SK-N-SH treated with all-trans-retinoic acid at 6 μM for 48 hours (cell line): Measurements from ENCODE around the gene RBPMS2.

Experiments used
- ARNTL ChIP-seq: fragments of 450-650 bp; formaldehyde crosslinking; IDR thresholded peaks from 2 replicates; pipeline ENCODE4 v1.5.0; 2020; ENCODE audit warnings: low read depth, mild to moderate bottlenecking, moderate library complexity, borderline replicate concordance
- BACH2 ChIP-seq: fragments of 250-450 bp; sonication (Bioruptor Pico); IDR thresholded peaks from 2 replicates; pipeline ENCODE4 v1.9.0; 2021; ENCODE audit warnings: mild to moderate bottlenecking, borderline replicate concordance
- CSDC2 ChIP-seq: fragments of 250-450 bp; sonication (Bioruptor Pico); IDR thresholded peaks from 2 replicates; pipeline ENCODE4 v1.5.0; 2020; ENCODE audit warnings: mild to moderate bottlenecking, moderate library complexity
- ESRRG ChIP-seq: fragments of 250-450 bp; sonication (Bioruptor Pico); IDR thresholded peaks from 2 replicates; pipeline ENCODE4 v1.6.1; 2021; ENCODE audit warnings: mild to moderate bottlenecking
- ISL1 ChIP-seq: fragments of 250-450 bp; sonication (Bioruptor Pico); IDR thresholded peaks from 2 replicates; pipeline ENCODE4 v2.1.2; 2022; ENCODE audit warnings: mild to moderate bottlenecking, moderate library complexity
- OSR1 ChIP-seq: fragments of 250-450 bp; sonication (Bioruptor Pico); IDR thresholded peaks from 2 replicates; pipeline ENCODE4 v1.8.0; 2022; ENCODE audit warnings: moderate library complexity, mild to moderate bottlenecking, inconsistent platforms
- PATZ1 ChIP-seq: fragments of 250-450 bp; sonication (Bioruptor Pico); IDR thresholded peaks from 2 replicates; pipeline ENCODE4 v1.8.0; 2020; ENCODE audit warnings: mild to moderate bottlenecking, moderate library complexity, borderline replicate concordance
- POU6F1 ChIP-seq: fragments of 250-450 bp; sonication (Bioruptor Pico); IDR thresholded peaks from 2 replicates; pipeline ENCODE4 v1.8.0; 2021; ENCODE audit warnings: low read depth, mild to moderate bottlenecking, moderate library complexity, borderline replicate concordance
- TCF4 ChIP-seq: fragments of 250-450 bp; sonication (Bioruptor Pico); IDR thresholded peaks from 2 replicates; pipeline ENCODE4 v1.8.0; 2021; ENCODE audit warnings: mild to moderate bottlenecking, moderate library complexity, borderline replicate concordance
- TSHZ2 ChIP-seq: fragments of 250-450 bp; sonication (Bioruptor Pico); IDR thresholded peaks from 2 replicates; pipeline ENCODE4 v1.5.0; 2020; ENCODE audit warnings: mild to moderate bottlenecking, moderate library complexity
- ZFP3 ChIP-seq: fragments of 250-450 bp; sonication (Bioruptor Pico); IDR thresholded peaks from 2 replicates; pipeline ENCODE4 v1.5.0; 2020; ENCODE audit warnings: mild to moderate bottlenecking, moderate library complexity
- ZFP30 ChIP-seq: fragments of 450-650 bp; formaldehyde crosslinking; IDR thresholded peaks from 2 replicates; pipeline ENCODE4 v1.5.0; 2022; ENCODE audit warnings: mild to moderate bottlenecking, moderate library complexity
- ZNF70 ChIP-seq: fragments of 450-650 bp; formaldehyde crosslinking; IDR thresholded peaks from 2 replicates; pipeline ENCODE4 v1.5.0; 2020; ENCODE audit warnings: mild to moderate bottlenecking, moderate library complexity

- TF ChIP-seq ARNTL (CRISPR knock-in tag) (no peak), ZFP3 (CRISPR knock-in tag) (no peak), TSHZ2 (no peak), BACH2 (no peak), PATZ1 (CRISPR knock-in tag) (no peak), CSDC2 (no peak), POU6F1 (CRISPR knock-in tag) (no peak), OSR1 (CRISPR knock-in tag) (no peak), TCF4 (CRISPR knock-in tag) (no peak), ZNF70 (CRISPR knock-in tag) (no peak), ZFP30 (CRISPR knock-in tag) (no peak), ESRRG (CRISPR knock-in tag) (no peak), ISL1 (CRISPR knock-in tag) (no peak)
Observed at GRCh38 chr15:64762546-64762945, 12.8 kb downstream of the RBPMS2 start.
